Measurements from ENCODE around the gene HECW1.
"Not testable (repeated sequence)": the region's sequence is repeated elsewhere in the genome, so short reads cannot be mapped to it uniquely, and the experiment has no call there.

DNA sequence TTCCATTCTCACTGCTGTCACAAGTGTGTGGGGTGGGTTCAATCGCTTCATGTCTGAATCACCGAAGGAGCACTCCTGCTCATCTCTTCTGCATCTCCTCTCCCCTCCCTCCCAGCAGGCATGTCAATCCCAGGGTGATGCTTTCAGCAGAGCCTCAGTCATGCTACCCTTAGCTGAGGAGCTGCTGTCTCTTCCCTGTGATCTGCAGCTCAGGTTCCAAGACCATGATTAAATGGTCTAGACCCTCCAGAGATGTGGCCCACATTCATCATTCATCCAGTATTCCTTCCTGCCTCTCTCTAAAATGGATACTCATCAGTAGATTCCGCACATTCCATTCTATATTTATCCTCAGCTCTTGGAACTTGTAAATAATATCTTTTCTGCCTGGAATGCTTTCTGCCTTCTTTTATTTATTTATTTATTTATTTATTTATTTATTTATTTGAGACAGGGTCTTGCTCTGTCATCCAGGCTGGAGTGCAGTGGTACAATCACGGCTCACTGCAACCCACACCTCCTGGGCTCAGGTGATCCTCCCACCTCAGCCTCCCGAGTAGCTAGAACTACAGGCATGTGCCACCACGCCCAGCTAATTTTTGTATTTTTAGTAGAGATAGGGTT is 24.8 kb downstream of the HECW1 start:
- TF ChIP-seq EZH2 (IDR thresholded peaks at IDR 0.05; ENCODE audit: insufficient read depth, poor library complexity, severe bottlenecking); EZH2phosphoT487 (IDR thresholded peaks at IDR 0.05; ENCODE audit: insufficient read depth, low read depth): not testable (repeated sequence)
